OCI-LY7 (cell line): ENCODE data around the gene KDM4B. TPM values are rescaled to one million over a fixed set of nuclear protein-coding genes. Genes with fewer than 3 reads are reported as not detected.

Experiments used
- BruUV-seq: library from RNA; stranded (reverse); fragments of 400-500 nt; replicated peaks from 2 replicates; lab custom pipeline; 2021; lab: Mats Ljungman, UMichigan
- CTCF ChIA-PET: fragments of 300-600 bp; sonication (Branson Sonifier 250); formaldehyde crosslinking; loops from one replicate; lab custom pipeline; 2022; ENCODE audit warnings: antibody characterized with exemption; ENCODE audit not compliant: unreplicated experiment; lab: Charles Lee
- POLR2A ChIA-PET: fragments of 300-600 bp; sonication (Branson Sonifier 250); formaldehyde crosslinking; loops from one replicate; lab custom pipeline; 2022; ENCODE audit warnings: antibody characterized with exemption; lab: Charles Lee
- DNase-seq: peaks from one replicate; pipeline ENCODE4 v3.0.0-alpha.2; 2015; ENCODE audit warnings: low spot score
- H2AFZ ChIP-seq: fragments of 200-600 bp; sonication (generic), shearing (Covaris generic); 2 replicates; pipeline ENCODE4 v1.6.1; 2014; ENCODE audit warnings: mild to moderate bottlenecking, antibody characterized with exemption, low read length, moderate library complexity
- H3K27ac ChIP-seq: fragments of 200-600 bp; sonication (generic); 2 replicates; pipeline ENCODE4 v1.5.1; 2014; ENCODE audit warnings: mixed run types, low read depth, mild to moderate bottlenecking, moderate library complexity, low read length, inconsistent platforms; ENCODE audit not compliant: poor library complexity, severe bottlenecking
- H3K36me3 ChIP-seq: fragments of 200-600 bp; sonication (generic); 2 replicates; pipeline ENCODE4 v1.6.1; 2014; ENCODE audit warnings: mild to moderate bottlenecking, antibody characterized with exemption, low read length, moderate library complexity, mixed read lengths; ENCODE audit not compliant: insufficient read depth
- H3K4me1 ChIP-seq: fragments of 200-600 bp; sonication (generic); 2 replicates; pipeline ENCODE4 v1.5.1; 2014; ENCODE audit warnings: mild to moderate bottlenecking, low read length; ENCODE audit not compliant: insufficient read depth, poor library complexity, severe bottlenecking
- H3K4me2 ChIP-seq: fragments of 200-600 bp; sonication (generic); 2 replicates; pipeline ENCODE4 v1.6.1; 2014; ENCODE audit warnings: mild to moderate bottlenecking, low read length
- H3K4me3 ChIP-seq: fragments of 200-600 bp; sonication (generic); 2 replicates; pipeline ENCODE4 v1.5.1; 2014; ENCODE audit warnings: mild to moderate bottlenecking, low read depth, low read length; ENCODE audit not compliant: poor library complexity, severe bottlenecking
- H3K79me2 ChIP-seq: fragments of 200-600 bp; sonication (generic); 2 replicates; pipeline ENCODE4 v1.6.1; 2016; ENCODE audit warnings: low read depth, mild to moderate bottlenecking, low read length, moderate library complexity, mixed read lengths; ENCODE audit not compliant: insufficient read depth
- H3K9me2 ChIP-seq: fragments of 200-600 bp; sonication (generic); 2 replicates; pipeline ENCODE4 v1.6.1; 2016; ENCODE audit warnings: mild to moderate bottlenecking, low read length, mixed read lengths; ENCODE audit not compliant: insufficient read depth
- H3K9me3 ChIP-seq: fragments of 200-600 bp; sonication (generic); 2 replicates; pipeline ENCODE4 v1.6.1; 2014; ENCODE audit warnings: mild to moderate bottlenecking, mixed run types, low read length, mixed read lengths
- H4K20me1 ChIP-seq: fragments of 200-600 bp; sonication (generic); 2 replicates; pipeline ENCODE4 v1.6.1; 2014; ENCODE audit warnings: mild to moderate bottlenecking, antibody characterized with exemption, low read length, moderate library complexity, mixed read lengths; ENCODE audit not compliant: insufficient read depth
- EZH2phosphoT487 ChIP-seq: fragments of 200-600 bp; sonication (generic); IDR thresholded peaks from 2 replicates; pipeline ENCODE4 v1.6.1; 2018; ENCODE audit warnings: low read depth, borderline replicate concordance, mild to moderate bottlenecking, mixed run types, antibody characterized with exemption, low read length, moderate library complexity, mixed read lengths
- intact Hi-C: fragments of 100-400 bp; cut with micrococcal nuclease; formaldehyde crosslinking; loops from one replicate; pipeline ENCODE4 v1.10.0; 2022; ENCODE audit not compliant: unreplicated experiment
- total RNA-seq, 2 experiments: library from RNA; depleted of rRNA in 1 of 2; stranded (reverse); fragments of >200 nt in 1 of 2; shearing (Covaris generic) in 1 of 2; gene quantifications; 2 replicates each; pipeline ENCODE4 v1.2.3, GENCODE V29; 2014 to 2022
- TF ChIP-seq, protein P1 (sequence below): fragments of 200-600 bp; sonication (generic); conservative IDR thresholded peaks from 2 replicates; pipeline ENCODE4 v1.5.1; 2014; ENCODE audit warnings: mild to moderate bottlenecking, antibody characterized with exemption, low read length, moderate library complexity, mixed read lengths

KDM4B gene
- total RNA-seq, 2 experiments from 2014 or later: 24.3 to 44.2 TPM

GRCh38 chr19:5113633-5114586 lies 145.0 kb downstream of the KDM4B start:
- Histone ChIP-seq H3K4me3 (no peak overlapping the region), H3K4me2 (no peak overlapping the region), H3K4me1 (no peaks in the 10 kb centered on the region), H3K9me3 (no peaks in the 10 kb centered on the region), H3K27ac (no peak overlapping the region), H2AFZ (no peak overlapping the region), H3K9me2 (no peaks in the 10 kb centered on the region), H4K20me1 (no peaks in the 10 kb centered on the region), H3K36me3 (no peaks in the 10 kb centered on the region), H3K79me2 (no peaks in the 10 kb centered on the region)
- intact Hi-C loops: no loop called here
- TF ChIP-seq, protein P1, sequence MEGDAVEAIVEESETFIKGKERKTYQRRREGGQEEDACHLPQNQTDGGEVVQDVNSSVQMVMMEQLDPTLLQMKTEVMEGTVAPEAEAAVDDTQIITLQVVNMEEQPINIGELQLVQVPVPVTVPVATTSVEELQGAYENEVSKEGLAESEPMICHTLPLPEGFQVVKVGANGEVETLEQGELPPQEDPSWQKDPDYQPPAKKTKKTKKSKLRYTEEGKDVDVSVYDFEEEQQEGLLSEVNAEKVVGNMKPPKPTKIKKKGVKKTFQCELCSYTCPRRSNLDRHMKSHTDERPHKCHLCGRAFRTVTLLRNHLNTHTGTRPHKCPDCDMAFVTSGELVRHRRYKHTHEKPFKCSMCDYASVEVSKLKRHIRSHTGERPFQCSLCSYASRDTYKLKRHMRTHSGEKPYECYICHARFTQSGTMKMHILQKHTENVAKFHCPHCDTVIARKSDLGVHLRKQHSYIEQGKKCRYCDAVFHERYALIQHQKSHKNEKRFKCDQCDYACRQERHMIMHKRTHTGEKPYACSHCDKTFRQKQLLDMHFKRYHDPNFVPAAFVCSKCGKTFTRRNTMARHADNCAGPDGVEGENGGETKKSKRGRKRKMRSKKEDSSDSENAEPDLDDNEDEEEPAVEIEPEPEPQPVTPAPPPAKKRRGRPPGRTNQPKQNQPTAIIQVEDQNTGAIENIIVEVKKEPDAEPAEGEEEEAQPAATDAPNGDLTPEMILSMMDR: no peak
- TF ChIP-seq EZH2phosphoT487: no peak
- no peak for DNase-seq
- no TSS peak for BruUV-seq
- CTCF ChIA-PET: no interaction called here
- POLR2A ChIA-PET: no interaction called here

GRCh38 chr19:5114727-5115126 lies 145.8 kb downstream of the KDM4B start:
- no peaks in the 10 kb centered on the region for H4K20me1 ChIP-seq
- DNase-seq: no peak
- no peaks in the 10 kb centered on the region for H3K36me3 ChIP-seq
- no peaks in the 10 kb centered on the region for H3K79me2 ChIP-seq
- ChIA-PET CTCF (interaction anchor here (0.6 kb wide), 1 partner anchor 509 kb away, joined by 4 read pairs; no protein-coding TSS in a partner anchor), POLR2A (no interaction called here)
- no peaks in the 10 kb centered on the region for H3K4me1 ChIP-seq
- no peaks in the 10 kb centered on the region for H3K9me3 ChIP-seq
- H3K4me2 ChIP-seq: no peak overlapping the region
- BruUV-seq: no TSS peak
- no peaks in the 10 kb centered on the region for H3K9me2 ChIP-seq
- intact Hi-C loops: no loop called here
- H3K4me3 ChIP-seq: no peak overlapping the region
- no peak for TF ChIP-seq EZH2phosphoT487
- TF ChIP-seq, protein P1: no peak
- H2AFZ ChIP-seq: no peak overlapping the region
- no peak overlapping the region for H3K27ac ChIP-seq

- H3K9me3 ChIP-seq: no peaks in the 10 kb centered on the region
- no peak overlapping the region for H3K27ac ChIP-seq
- DNase-seq: no peak
- no peaks in the 10 kb centered on the region for H4K20me1 ChIP-seq
- H3K36me3 ChIP-seq: no peaks in the 10 kb centered on the region
- no peaks in the 10 kb centered on the region for H3K79me2 ChIP-seq
- TF ChIP-seq, protein P1: no peak
- no peak for TF ChIP-seq EZH2phosphoT487
- intact Hi-C loops: no loop called here
- H3K4me2 ChIP-seq: no peak overlapping the region
- H3K4me3 ChIP-seq: no peak overlapping the region
- no TSS peak for BruUV-seq
- H3K4me1 ChIP-seq: no peaks in the 10 kb centered on the region
- ChIA-PET CTCF (no interaction called here), POLR2A (interaction anchor here (0.7 kb wide), 1 partner anchor 283 kb away, joined by 3 read pairs; no protein-coding TSS in a partner anchor)
- no peak overlapping the region for H2AFZ ChIP-seq
- no peaks in the 10 kb centered on the region for H3K9me2 ChIP-seq
Observed at GRCh38 chr19:5115351-5115750, 146.4 kb downstream of the KDM4B start.
